Rectal smooth muscle tissue (tissue), 1 donor: ENCODE data around the gene SDHB.

Source experiments
- H3K27ac ChIP-seq: one replicate; pipeline ENCODE4 v1.7.0; 2013; ENCODE audit warnings: low read depth, low read length, inconsistent platforms
- H3K27me3 ChIP-seq: one replicate; pipeline ENCODE4 v1.7.0; 2013; ENCODE audit warnings: low read length; ENCODE audit not compliant: control insufficient read depth, insufficient read depth
- H3K36me3 ChIP-seq: one replicate; pipeline ENCODE4 v1.7.0; 2013; ENCODE audit warnings: low read length; ENCODE audit not compliant: control insufficient read depth, insufficient read depth
- H3K4me1 ChIP-seq: one replicate; pipeline ENCODE4 v1.7.0; 2013; ENCODE audit warnings: low read length; ENCODE audit not compliant: control insufficient read depth, insufficient read depth
- H3K4me3 ChIP-seq: one replicate; pipeline ENCODE4 v1.7.0; 2013; ENCODE audit warnings: low read length
- H3K9ac ChIP-seq: one replicate; pipeline ENCODE4 v1.7.0; 2013; ENCODE audit warnings: low read length

Gene SDHB

GRCh38 chr1:16983649-16984048 is 70.2 kb downstream of the SDHB start:
- H3K27me3 ChIP-seq: peaks cover 3% of the 10 kb centered on the region
- H3K4me3 ChIP-seq: no peak overlapping the region
- H3K27ac ChIP-seq: no peak overlapping the region
- peaks cover 3% of the 10 kb centered on the region for H3K36me3 ChIP-seq
- H3K9ac ChIP-seq: no peak overlapping the region
- no peaks in the 10 kb centered on the region for H3K4me1 ChIP-seq

DNA sequence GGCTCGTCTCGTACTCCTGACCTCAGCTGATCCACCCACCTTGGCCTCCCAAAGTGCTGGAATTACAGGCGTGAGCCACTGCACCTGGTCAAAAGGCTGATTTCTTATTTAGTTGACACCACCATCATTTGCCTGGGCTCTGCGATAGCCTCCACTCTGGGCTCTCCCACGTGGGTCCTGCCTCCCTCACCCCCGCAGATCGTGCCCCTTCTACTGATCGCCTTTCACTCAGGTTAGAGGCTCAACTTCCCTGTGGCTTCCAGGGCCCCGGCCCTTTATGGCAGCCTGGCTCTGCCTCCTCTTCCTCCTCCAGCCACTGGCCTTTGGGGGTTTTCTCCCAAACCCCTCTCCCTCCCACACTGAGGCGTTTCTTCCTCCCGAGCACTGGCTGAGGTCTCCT is 70.9 kb downstream of the SDHB start:
- Histone ChIP-seq H3K27me3 (peaks cover 3% of the 10 kb centered on the region), H3K4me3 (no peak overlapping the region), H3K4me1 (peaks cover 3% of the 10 kb centered on the region), H3K36me3 (peaks cover under 1% of the 10 kb centered on the region), H3K9ac (no peak overlapping the region), H3K27ac (no peak overlapping the region)

GRCh38 chr1:16981269-16981849 is 72.5 kb downstream of the SDHB start:
- H3K4me3 ChIP-seq: no peak overlapping the region
- peaks cover 3% of the 10 kb centered on the region for H3K27me3 ChIP-seq
- no peaks in the 10 kb centered on the region for H3K36me3 ChIP-seq
- H3K27ac ChIP-seq: no peak overlapping the region
- H3K9ac ChIP-seq: no peak overlapping the region
- H3K4me1 ChIP-seq: peaks cover 3% of the 10 kb centered on the region

DNA sequence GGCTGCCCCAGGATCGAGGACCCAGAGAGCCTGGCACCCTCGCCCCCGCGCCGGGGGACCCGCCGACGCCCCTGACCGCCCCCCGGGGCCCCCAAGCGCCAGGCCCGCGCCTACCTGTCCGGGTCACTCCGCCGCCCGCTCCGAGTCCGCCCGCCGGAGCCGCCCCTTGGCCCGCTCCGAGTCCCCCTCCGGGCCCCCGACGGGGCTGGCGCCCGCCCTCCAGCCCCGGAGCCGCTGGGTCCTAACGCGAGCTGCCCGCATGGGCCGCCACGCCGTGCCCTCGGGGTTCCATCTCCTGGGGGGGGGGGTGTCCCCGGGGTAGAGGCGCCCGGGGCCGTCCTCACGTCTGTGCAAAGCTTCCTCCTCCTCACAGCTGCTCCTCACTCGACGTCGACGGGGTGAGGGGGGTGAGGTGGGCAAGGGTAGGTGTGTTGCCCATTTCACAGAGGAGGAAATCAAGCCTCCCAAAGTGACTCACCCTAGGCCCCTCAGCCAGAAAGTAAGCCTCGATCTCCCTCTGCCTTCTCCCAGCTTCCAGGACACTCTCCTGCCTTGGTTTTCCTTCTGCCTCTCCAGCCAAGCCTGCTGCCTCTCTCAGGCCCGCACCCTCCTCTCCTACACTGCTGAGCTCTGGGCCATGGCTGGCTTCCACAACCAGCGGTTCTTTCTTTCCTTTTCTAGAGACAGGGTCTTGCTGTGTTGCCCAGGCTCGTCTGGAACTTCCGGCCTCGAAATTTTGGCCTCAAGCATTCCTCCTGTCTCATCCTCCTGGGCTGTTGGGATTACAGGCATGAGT is 73.2 kb downstream of the SDHB start, which contains the start of gene MFAP2:
Gene MFAP2 (minus strand): TSS at position 148 of the 796 bp plus-strand sequence. CDS start 2,347 bp downstream, outside the sequence.
- peak within 1 kb of the TSS; percentile 0 for H3K9ac ChIP-seq
- peak within 1 kb of the TSS; percentile 56 for H3K4me3 ChIP-seq
- H3K4me1 ChIP-seq: peaks cover 3% of the 10 kb centered on the region
- H3K27me3 ChIP-seq: peaks cover 3% of the 10 kb centered on the region
- H3K27ac ChIP-seq: peak within 1 kb of the TSS; percentile 32
- no peaks in the 10 kb centered on the region for H3K36me3 ChIP-seq

GRCh38 chr1:16979475-16980327 is 74.1 kb downstream of the SDHB start:
- H3K27ac ChIP-seq: peak overlapping the region; percentile 66
- H3K27me3 ChIP-seq: peaks cover 3% of the 10 kb centered on the region
- H3K4me3 ChIP-seq: peak overlapping the region; percentile 56
- no peaks in the 10 kb centered on the region for H3K36me3 ChIP-seq
- H3K9ac ChIP-seq: peak overlapping the region; percentile 0
- peaks cover 3% of the 10 kb centered on the region for H3K4me1 ChIP-seq

DNA sequence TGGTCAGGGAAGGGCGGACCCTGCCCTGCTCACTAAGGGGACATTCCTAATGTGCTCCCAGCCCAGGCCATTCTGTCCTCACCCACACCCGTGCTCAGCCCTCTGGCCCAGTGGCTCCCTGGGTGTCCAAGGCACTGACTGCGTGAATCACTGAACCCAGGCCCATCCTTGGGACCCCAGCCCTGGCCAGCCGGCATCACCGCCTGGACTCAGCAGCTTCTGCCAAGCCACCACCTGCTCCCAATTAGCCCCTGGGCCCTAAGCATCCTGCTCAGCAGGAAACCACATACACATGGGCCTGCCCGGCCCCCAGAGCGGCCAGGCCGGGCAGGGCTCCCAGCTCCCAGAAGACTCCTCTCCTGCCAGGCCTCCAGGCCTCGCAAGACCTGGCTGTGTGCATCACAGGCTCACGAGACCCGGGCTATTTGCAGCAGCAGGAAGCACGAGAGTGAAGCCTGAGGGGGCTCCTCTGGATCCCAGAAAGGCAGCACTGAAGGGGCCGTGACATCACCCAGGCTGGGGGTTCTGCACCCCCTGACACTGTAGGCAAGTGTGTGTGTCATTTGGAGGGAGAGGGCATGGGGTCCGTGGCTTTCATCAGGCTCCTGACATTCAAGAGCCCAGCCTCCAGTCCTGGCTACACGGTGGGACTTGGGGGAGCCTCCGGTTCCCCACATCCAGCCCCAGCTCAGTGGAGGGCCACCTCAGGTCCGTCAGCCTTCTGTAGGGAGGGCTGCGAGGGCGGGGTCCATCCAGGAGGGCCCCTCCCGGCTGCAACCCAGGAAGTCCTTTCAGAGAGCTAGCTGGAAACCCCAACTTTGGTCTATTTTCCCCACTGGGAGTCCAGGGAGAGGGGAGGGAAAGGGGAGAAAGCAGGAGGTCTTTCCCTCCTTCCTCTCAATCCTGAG is 75.0 kb downstream of the SDHB start:
- Histone ChIP-seq H3K27me3 (peaks cover 3% of the 10 kb centered on the region), H3K9ac (no peak overlapping the region)

DNA sequence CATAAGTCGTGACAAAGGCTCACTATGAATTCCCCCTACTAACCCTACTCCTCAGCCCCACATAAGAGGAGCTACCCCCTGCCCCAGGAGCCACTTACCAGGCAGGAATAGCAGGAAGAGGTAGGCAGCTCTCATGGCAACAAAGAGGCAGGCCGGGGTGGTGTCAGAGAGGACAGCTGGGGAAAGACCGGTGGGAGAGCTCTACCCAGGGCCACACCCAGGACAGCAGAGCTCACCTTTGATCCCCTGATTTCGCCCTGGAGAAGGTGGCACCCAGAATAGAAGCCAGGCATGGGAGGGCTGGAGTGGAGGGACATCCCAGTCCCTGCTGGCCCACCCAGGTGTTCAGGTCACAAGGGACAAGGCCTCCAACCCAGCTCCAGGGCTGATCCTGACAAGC is 75.7 kb downstream of the SDHB start:
- H3K9ac ChIP-seq: peak overlapping the region; percentile 45
- H3K4me1 ChIP-seq: peaks cover 3% of the 10 kb centered on the region
- H3K4me3 ChIP-seq: peak overlapping the region; percentile 25
- no peak overlapping the region for H3K27ac ChIP-seq
- H3K27me3 ChIP-seq: peaks cover 3% of the 10 kb centered on the region
- no peaks in the 10 kb centered on the region for H3K36me3 ChIP-seq

More for the DNA sequence above, 75.0 kb downstream of the SDHB start:
- H3K27ac ChIP-seq: peak overlapping the region; percentile 66
- peaks cover 3% of the 10 kb centered on the region for H3K4me1 ChIP-seq
- no peaks in the 10 kb centered on the region for H3K36me3 ChIP-seq
- H3K4me3 ChIP-seq: peak overlapping the region; percentile 56

DNA sequence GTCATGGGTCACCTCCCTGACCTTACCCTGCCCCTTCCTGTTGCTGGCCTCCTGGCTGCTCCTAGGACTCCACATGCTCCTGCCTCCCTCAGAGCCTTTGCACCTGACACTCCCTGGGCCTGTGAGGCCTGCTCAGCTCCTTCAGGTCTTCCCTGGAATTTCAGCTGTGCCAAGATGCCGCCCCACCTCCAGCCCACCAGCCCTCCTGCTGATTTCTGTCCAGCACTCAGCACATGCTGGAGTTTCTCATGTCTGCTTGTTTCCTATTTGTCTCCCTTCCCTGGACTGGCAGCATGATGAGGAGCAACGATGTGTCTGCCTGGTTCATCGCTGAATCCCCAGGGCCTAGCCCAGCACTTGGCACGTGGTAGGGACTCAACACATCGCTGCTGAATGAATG is 76.5 kb downstream of the SDHB start:
- Histone ChIP-seq H3K4me1 (peaks cover 3% of the 10 kb centered on the region), H3K9ac (no peak overlapping the region), H3K36me3 (no peaks in the 10 kb centered on the region), H3K4me3 (no peak overlapping the region), H3K27me3 (peaks cover 3% of the 10 kb centered on the region), H3K27ac (no peak overlapping the region)

DNA sequence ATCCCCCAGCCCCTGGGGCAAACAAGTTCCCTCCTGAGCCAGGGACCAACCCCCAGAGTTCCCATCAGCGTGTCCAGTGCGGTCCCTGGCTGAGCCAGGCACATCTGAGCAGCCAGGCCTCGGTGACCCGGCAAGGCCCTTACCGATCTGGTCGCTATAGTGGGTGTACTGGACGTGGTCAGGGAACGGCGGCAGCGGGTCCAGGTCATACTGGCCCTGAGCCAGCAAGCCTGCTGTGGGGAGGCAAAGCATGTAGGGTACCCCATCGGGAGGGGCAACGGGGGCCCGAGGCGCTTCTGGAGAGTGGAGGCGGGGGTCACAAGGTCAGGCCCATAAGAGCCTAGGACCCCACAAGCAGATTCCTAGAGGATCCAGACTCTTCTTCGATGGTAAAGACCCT is 76.9 kb downstream of the SDHB start:
- Histone ChIP-seq H3K9ac (no peak overlapping the region), H3K36me3 (no peaks in the 10 kb centered on the region), H3K27me3 (peaks cover 3% of the 10 kb centered on the region), H3K4me1 (peaks cover 4% of the 10 kb centered on the region), H3K4me3 (no peak overlapping the region), H3K27ac (no peak overlapping the region)

DNA sequence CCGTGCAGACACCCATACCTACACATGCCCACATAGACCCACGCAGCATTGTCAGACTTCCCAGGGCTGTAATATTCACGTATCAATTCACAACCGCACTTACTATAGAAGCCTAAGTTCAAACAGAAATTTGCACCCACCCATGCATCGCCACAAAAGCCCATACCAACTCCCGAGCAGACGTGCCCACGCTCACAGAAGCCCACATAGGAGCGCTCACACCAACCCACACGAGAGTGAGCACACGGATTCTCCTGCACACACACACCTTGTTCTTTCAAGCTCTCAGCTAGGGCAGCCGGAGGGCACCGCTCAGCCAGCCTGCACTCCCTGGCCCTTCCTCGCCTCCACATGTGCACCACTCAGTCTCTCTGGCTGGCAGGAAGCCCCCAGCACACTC is 78.0 kb downstream of the SDHB start:
- Histone ChIP-seq H3K36me3 (no peaks in the 10 kb centered on the region), H3K9ac (no peak overlapping the region), H3K4me3 (no peak overlapping the region), H3K27me3 (peaks cover 3% of the 10 kb centered on the region), H3K4me1 (peaks cover 11% of the 10 kb centered on the region), H3K27ac (no peak overlapping the region)

DNA sequence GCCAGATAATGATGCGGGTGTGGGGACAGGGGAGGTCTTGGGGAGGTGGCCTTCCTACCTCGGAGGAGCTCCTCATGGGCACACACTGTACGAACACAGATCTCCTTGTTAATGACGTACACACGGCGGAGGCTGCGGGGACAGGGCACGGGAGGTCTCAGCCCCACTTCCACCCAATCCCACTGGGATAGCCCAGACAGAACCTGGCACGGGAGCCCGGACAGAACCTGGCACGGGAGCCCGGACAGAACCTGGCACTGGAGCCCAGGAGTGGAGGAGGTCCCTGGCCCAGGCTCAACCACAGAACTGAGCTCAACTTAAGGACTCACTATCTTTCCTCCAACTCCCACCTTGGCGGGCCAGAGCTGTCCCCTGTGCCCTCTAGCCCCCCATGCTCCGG is 78.6 kb downstream of the SDHB start:
- Histone ChIP-seq H3K27ac (no peak overlapping the region), H3K9ac (no peak overlapping the region), H3K4me3 (no peak overlapping the region), H3K4me1 (peaks cover 11% of the 10 kb centered on the region), H3K27me3 (peaks cover 3% of the 10 kb centered on the region), H3K36me3 (no peaks in the 10 kb centered on the region)
